Kidney glomerular epithelial cell (primary cell): ENCODE data around the gene FLOT2.
"Not testable (repeated sequence)": the region's sequence is repeated elsewhere in the genome, so short reads cannot be mapped to it uniquely, and the experiment has no call there.

Experiments used
- DNase-seq: peaks from one replicate; lab custom pipeline; 2025; lab: John Stamatoyannopoulos, UW

Gene FLOT2

DNA sequence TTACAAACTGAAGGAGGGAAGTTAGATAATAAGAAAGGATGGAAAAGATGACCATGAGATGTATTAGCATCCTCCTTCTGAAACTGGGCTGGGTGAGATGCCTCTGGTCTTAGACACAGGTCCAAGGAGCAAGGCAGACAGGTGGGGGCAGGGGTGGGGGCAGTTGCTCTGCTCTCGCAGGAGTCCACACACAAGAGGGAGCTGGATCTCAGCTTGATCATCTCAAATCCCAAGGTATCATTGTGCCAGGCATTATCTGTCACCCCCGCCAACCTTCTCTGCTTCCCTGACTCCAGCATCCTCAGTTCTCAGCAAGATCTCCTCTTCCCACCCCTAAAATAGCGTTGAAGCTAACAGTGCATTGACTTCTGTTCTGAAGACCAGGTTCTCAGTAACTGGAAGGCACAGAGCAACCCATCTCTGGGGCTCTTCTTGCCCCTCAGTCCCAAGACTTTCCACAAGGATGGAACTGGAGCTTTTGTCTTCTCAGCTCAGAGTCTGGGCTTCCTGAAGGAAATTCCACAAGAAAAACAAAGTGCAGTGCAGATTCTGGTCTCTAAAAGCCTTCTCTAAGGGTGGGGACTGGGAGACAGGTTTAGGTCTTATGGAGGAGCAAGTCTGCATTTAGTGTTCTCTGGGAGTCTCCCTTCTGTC is 1.6 kb downstream of the FLOT2 start:
- no peak for DNase-seq

DNA sequence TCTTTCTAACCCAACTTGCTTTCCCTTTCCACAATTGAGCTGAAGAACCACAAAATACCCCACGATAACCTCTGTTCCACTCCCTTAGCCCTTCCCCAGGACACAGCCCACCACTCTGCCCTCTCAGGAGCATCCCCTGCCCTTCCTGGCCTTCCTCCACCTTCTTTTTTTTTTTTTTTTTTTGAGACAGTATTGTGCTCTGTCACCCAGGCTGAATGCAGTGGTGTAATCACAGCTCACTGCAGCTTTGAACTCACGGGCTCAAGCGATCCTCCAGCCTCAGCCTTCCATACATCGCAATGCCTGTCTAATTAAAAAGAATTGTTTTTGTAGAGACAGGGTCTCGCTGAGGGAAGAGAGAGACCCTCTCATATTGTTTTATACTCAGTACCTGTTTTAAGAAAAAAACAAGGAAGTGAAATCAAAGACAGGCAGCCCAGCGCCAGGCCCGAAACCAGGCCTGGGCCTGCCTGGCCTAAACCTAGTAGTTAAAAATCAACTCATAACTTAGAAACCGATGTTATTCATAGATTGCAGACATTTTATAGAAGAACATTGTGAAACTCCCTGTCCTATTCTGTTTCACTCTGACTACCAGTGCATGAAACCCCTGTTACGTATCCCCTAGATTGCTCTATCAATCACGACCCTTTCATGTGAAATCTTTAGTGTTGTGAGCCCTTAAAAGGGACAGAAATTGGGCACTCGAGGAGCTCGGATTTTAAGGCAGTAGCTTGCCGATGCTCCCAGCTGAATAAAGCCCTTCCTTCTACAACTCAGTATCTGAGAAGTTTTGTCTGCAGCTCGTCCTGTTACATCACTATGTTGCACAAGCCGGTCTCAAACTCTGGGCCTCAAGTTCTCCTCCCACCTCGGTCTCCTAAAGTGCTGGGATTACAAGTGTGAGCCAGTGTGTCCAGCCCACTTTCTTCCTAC is 4.0 kb downstream of the FLOT2 start:
- not testable (repeated sequence) for DNase-seq

DNA sequence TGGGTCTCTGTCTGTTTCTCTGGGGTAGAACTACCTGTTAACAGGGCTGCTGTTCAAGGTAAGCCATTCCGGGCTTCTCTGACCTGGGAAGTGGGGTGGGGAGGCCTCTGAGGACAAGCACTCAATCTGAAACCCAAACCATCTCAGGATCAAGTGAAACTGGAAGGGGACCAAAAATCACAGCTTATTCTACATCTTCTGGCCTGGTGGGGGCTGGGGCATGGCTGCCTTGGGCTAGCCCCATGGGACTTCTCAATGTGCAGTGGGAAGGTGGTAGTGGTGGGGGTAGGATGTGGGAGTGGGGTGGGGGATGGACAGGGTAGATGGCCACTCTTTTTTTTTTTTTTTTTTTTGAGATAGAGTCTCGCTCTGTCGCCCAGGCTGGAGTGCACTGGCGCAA is 5.5 kb downstream of the FLOT2 start:
- no peak for DNase-seq

DNA sequence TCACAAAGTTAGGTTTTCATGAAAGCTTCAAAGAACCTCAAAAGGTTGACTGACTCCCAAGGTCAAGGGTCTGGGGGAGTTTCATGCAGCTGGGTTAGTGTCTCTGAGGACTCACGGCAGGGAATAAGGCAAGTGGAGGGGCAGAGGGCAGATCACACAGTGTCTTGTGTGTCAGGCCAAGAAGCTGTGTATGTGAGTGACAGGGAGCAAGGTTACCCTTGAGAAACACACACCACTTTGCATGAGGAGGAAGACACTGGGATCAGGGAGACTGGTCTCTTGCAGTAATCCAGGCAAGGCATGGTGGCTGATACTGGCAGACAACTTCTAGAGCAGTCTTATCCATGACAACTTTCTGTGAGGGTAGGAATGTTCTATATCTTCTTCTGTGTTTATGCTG is 6.3 kb downstream of the FLOT2 start:
- no peak for DNase-seq

DNA sequence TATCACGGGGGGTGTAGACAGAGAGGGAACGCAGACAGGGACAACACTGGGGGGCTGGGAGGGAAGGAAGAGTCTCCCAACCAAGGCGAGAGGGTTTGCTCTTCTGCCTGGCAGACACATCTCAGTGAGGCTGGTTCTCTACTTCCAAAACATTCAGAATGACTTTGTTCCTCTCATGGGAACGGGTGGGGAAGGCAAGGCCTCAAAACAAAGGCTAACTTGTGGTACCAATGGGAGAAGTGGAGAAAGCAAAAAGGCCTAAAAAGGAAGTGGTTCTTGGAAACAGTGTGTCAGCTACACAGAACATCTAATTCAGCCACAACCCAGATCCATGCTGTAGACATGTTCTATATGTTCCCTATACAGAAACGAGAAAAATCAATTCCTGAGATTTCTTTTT is 7.5 kb downstream of the FLOT2 start:
- no peak for DNase-seq

DNA sequence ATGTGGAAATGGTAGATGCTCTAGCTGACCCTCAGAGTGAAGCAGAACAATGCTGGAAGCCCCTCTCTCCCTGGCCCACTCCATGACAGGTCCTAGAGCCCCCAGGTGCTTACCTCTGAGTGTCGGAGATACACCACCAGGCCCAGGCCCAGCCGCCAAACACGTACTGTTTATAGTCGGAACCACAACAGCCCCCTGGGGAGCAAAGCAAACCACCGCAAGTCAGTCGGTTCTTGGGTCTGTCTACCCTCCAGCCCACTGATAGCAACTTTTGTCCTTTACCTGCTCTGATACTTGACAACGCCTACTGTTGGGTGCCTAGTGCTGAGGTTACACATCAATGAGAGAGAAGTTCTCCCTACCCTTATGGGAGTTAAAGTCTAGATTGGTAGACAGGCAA is 8.7 kb downstream of the FLOT2 start:
- DNase-seq = no peak

DNA sequence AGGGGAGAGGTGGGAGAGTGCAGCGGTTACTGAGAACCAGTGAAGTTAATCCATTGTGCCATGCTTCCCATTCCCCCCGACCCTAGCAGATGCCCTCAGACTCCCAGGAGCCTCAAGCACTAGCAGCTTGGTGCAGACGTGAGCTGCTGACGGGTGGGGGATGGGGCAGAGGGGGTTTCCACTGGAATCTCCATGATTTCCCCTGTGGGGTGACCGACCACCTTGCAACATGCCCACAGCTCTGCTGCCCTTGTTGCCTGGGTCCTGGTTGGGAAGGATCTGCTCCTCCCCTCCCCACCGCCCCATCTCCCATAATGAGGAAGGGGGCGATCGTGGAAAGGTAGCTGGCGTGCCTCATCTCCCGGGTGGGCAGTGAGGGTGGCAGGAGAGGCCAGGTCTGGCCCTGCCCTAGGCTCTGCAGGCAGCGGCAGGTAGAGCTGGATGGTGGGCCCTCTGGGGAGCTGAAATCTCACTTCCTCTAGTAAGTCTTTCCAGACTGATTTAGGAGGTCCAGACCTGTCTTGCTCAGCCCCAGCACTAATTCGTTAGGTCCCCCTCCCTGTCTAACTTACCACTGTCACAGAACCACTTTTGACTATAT is 9.6 kb downstream of the FLOT2 start:
- no peak for DNase-seq

DNA sequence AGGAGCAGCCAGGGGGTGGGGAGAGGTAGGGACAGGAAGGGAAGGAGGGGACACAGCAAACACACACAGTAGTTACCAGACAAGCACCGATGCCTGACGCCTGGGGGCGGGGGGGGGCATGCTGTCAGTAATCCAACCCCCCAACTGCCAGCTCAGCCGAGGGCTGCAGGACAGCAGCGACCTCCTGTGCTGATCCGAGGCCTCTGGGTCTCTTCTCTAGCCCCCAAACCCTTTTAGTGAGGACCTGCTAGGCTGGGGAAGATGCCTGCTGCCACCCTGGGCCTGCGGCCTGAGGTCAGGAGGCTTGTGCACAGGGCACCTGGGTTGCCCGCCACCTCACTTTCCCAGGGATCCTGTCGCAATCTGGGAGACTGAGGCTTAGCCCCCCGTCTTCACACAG is 11.6 kb downstream of the FLOT2 start:
- DNase-seq = no peak

DNA sequence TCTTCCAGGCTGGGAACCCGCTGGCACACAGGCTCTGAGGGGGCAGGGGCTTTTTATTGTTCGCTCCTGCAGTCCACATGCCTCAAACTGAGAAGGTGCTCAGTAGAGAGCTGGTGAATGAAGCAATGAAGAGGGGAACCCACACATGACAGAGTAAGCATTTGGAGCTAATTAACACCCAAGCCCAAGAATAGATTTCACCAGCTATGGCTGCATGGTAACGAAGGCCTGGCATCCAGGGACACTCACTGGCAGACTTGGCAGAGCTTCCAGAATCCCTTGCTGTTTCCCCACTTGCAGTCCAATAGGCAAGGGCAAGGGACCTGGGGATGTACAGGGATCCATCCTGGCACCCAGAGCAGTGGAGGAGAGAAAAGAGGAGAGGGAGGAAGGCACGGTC is 12.2 kb downstream of the FLOT2 start:
- DNase-seq = no peak

DNA sequence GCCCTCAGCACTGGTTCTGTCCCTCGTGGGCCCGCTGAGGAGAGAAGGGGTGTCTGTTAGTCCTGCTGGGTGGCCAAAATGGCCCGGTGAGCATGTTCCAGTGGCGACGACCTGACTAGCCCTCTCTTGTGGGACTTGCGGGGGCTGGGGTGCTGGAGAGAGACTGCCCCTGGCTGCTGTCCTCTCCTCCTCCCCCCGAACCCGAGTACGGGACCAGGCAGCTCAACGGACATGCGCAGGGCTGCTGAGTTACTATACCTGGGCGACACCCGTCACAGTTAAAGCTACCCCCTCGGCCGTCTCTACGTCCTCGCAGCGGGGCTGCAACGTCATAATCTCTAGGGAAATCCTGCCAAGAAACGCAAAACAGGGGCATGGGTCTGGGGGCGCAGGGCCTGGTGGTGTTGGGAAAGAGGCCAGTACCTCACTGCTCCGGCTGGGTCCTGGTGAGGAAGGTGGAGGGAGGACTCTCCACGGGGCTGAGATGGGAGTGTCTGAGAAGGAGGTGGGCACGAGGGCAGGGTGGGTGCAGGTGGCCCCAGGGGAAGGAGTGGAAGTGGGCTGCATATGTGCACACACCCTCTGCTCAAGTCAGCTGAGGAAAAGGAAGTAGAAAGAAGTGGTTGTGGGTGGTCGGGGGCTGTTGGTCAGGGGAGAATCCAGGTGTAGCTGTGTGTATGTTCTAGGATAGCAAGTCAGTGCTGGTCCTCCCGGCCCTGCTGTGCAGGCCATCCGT is 13.4 kb downstream of the FLOT2 start:
- DNase-seq = no peak

DNA sequence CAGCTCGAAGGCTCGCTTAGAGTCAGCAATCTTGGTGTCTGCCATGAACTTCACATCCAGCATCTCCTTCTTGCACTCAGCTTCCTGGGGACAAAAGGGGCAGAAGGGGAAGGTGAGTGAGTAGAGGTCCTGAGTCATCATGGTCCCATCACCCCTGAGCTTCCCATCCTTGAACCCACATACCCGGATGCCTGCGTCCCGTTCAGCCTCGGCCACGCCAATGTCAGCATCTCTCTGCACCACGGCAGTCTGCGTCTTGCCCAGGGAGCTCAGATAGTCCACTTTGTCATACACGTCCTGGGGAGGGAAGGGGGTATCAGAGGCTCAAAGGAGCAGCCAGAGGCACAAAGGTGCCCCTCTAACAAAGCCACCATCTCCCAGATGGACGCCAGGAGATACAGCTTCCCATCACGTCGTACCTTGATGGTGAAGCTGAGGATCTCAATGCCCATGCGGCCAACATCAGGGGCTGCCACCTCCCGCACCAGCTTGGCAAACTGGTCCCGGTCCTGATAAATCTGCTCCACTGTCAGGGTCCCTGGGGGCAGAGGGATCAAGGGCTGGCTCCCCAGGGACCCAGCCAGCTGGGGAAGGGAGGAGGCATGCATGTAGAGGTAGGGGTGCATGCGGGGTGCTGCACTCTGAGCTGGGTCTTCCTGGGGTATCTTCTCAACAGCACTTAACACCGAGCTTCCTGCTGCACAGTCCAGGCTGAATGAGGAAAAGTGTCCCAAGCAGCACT is 15.2 kb downstream of the FLOT2 start:
- no peak for DNase-seq

DNA sequence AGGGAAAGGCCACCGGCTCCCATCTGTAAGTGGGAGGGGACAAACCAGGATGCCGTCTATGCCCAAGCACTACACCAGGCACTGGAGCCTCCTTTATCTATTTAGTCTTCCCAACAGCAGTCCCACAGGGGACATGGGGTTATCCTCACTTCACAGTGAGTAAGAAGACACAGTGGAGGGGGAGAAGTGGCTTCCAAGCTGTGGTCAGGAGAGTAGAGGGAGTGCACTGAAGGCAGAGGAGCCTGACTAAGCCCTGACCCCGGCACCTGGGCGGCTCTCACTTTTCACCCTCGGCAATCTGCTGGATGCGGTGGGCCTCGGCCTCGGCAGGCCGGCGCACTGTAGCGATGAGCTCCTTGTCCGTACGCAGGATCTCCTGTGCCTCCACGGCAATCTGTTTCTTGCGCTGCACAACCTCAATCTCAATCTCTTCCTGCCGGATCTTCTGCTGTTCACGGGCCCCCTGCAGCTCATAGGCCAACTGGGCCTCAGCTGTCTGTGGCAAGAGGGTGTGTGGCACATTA is 15.9 kb downstream of the FLOT2 start:
- DNase-seq = no peak

DNA sequence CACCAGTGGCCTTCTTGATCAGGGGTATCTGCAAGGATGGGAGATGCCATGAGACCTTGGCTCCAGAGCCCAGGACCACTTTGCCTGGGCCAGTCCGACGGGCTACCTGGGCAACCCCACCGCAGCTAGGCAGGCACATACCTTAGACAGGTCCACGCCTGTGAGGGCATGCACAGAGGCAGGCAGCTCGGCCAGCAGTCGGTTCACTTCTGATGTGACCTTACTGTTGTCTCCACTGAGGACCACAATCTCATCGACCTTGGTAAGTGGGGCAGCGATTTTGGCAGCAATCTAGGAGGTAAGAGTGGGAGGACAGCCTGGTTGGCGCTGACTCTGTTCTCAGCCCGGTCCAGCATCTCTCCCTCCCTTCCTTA is 17.0 kb downstream of the FLOT2 start:
- DNase-seq = no peak

DNA sequence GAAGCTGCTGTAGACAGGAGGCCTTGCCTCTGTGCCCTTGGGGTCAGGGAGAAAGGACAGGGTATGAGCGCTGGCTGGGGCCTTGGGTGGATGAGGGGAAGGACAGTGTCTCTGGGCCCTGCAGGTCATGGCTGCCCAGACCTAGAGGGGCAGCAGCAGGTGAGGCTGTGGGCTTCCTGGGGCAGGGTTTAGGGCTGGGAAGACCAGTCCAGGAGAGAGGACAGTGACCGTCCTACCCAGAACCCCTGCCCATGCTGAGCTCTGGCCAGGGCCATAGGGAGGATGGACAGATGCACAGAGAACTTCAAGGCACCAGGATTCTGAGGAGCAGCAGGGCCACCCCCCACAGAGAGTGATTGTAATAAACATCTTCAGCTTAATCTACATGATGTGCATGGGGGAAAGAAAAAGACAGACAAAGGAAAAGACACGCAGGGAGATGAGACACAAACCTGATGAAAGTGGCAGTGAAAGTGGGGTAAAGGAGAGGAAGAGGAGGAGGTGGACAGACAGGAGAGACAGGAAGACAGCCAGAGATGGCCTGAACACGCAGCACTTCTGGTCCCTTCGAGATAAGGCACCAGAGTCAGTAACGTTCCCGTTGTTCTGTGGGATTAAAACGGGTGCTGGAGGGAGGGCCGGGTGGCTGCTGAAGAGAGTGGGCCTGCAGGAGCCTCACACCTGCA is 17.5 kb downstream of the FLOT2 start:
- DNase-seq = no peak

DNA sequence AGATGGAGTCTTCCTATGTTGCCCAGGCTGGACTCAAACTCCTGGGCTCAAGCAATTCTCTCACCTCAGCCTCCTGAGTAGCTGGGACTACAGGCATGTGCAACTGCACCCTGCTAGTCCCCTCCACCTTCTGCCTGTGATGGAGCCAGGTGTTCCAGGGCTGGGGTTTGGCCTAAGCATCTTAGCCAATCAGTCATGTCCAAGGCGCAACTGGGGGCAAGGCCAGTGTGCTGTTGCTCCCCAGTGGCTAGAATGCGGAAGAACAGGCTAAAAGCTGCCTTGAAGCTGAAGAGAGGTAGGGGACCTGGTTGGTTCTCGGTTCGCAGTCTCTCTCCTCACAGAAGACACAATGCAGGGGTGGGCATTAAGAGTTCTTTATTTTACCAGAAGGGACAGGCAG is 18.6 kb downstream of the FLOT2 start:
- DNase-seq = no peak

DNA sequence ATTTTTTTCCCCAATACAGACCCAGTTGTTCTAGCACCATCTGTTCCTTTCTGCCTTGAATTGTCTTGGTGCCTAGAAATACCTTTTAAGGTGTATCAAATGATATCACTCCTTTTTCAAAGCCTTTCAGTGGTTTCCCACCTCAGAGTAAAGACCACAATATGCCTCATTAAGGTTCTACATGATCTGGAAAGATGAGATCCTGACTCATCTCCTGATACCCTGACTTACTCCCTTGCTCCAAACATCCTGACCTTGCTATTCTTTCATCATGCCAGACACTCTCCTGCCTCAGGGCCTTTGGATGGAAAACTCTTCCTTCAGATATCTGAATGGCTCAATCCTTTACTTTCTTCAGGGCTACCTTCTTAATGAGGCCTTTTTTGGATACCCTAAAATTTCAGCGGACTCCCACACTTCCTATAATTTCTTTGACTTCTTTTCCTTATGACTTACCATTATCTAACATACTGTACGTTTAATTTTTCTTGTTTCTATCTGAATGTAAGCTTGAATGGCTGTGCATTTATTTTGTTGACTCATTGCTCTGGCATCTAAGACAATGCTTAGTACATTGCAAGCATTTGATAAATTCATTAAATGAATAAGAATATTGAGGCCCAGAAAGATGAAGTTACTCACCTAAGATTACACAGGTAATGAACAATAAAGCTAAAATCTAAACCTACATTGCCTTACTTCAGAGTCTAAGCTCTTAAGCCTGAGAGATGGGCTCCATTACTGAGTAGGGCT is 19.2 kb downstream of the FLOT2 start:
- no peak for DNase-seq

DNA sequence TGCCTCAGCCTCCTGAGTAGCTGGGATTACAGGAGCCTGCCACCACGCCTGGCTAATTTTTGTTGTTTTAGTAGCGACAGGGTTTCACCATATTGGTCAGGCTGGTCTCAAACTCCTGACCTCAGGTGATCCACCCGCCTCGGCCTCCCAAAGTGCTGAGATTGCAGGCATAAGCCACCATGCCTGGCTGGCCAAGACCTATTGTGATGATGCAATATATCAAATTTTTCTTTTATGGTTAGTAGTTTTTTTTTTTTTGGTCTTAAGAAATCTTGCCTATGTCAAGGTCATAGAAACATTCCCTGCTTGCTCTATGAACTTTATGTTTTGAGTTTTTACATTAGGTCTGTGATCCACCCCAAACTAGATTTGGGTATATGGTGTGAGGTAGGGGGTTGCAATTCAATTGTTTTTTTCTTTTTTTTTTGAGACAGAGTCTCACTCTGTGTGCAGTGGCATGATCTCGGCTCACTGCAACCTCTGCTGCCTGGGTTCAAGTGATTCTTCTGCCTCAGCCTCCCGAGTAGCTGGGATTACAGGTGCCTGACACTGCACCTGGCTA is 20.3 kb downstream of the FLOT2 start:
- not testable (repeated sequence) for DNase-seq

DNA sequence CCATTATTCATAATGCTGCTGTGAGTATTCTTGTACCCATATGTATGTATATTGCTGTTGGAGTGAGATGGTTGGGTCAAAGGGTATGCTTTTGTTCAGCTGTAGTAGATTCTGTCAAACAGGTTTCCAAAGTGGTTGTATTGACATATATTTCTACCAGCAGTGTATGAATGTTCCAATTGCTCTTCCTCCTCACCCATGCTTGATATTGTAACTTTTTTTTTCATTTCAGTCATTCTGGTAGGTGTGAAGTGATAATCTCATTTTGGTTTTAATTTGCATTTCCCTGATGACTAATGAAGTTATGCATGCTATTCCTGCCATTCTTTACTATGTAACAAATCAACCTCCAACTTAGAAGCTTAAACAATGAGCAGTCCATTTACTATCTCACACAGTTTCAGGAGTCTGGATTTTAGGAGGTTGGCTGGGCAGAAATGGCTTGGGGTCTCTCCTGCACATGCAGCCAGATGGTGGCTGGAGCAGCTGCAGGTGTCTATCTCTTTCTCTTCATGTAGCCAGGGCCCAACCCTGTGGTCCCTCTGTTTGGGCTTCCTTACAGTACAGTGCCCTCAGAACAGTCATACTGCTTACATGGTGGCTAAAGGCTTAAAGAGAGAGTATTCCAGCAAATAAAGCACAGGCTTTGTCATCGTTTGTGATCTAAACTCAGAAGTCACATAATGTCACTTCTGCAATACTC is 21.5 kb downstream of the FLOT2 start:
- no peak for DNase-seq

DNA sequence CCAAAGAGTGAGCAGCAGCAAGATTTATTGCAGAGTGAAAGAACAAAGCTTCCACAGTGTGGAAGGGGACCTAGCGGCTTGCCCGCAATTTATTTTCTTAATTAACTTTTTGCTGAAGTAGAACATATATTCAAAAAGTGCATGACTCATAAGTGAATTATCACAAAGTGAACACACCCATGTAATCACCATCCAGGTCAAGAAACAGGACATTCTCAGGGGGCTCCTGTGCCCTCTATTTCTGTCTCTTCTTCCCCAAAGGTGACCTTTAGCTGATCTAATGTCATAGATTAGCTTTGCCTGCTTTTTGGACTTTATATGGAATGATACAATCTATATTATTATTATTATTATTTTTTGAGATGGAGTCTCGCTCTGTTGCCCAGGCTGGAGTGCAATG is 22.8 kb downstream of the FLOT2 start:
- DNase-seq = no peak
